Mesodermal cell (in vitro differentiated cells): ENCODE data around the gene RBM33.

Experiments used
- H3K27ac ChIP-seq: 2 replicates; pipeline ENCODE4 v1.7.0; 2013; ENCODE audit warnings: mild to moderate bottlenecking, low read depth, low read length, moderate library complexity; ENCODE audit not compliant: severe bottlenecking
- H3K36me3 ChIP-seq: 2 replicates; pipeline ENCODE4 v1.7.1; 2013; ENCODE audit warnings: mild to moderate bottlenecking, low read length, moderate library complexity; ENCODE audit not compliant: control insufficient read depth, insufficient read depth
- H3K4me1 ChIP-seq: one replicate; pipeline ENCODE4 v1.7.1; 2013; ENCODE audit warnings: mild to moderate bottlenecking, low read length; ENCODE audit not compliant: insufficient read depth, control insufficient read depth, poor library complexity, severe bottlenecking
- H3K4me3 ChIP-seq: 2 replicates; pipeline ENCODE4 v1.7.0; 2013; ENCODE audit warnings: low read length, control low read depth, mild to moderate bottlenecking; ENCODE audit not compliant: insufficient read depth, poor library complexity, severe bottlenecking; ENCODE audit errors: extremely low read depth
- H3K9me3 ChIP-seq: 2 replicates; pipeline ENCODE4 v1.7.1; 2013; ENCODE audit warnings: mild to moderate bottlenecking, low read length, moderate library complexity; ENCODE audit not compliant: control insufficient read depth
- WGBS, 2 experiments: methylation state at CpG; one replicate each; pipeline ENCODE4 v1.1.5; 2013; ENCODE audit warnings: missing lambda C conversion rate in 2 of 2; ENCODE audit not compliant: insufficient coverage in 2 of 2; 5-methylcytosine and 5-hydroxymethylcytosine counted together

RBM33 gene

GRCh38 chr7:155629171-155629570, 15.3 kb upstream of the RBM33 start:
- H3K4me1 ChIP-seq = no peaks in the 10 kb centered on the region
- H3K36me3 ChIP-seq = no peaks in the 10 kb centered on the region
- H3K4me3 ChIP-seq = no peak overlapping the region
- H3K9me3 ChIP-seq = peaks cover 8% of the 10 kb centered on the region
- H3K27ac ChIP-seq = no peak overlapping the region
- WGBS, 2 experiments = no CpG with 5 or more reads among the region's 1 CpG

GRCh38 chr7:155631155-155631554, 13.3 kb upstream of the RBM33 start:
- H3K4me1 ChIP-seq = no peaks in the 10 kb centered on the region
- H3K36me3 ChIP-seq = no peaks in the 10 kb centered on the region
- no peak overlapping the region for H3K4me3 ChIP-seq
- H3K9me3 ChIP-seq = peaks cover 14% of the 10 kb centered on the region
- no peak overlapping the region for H3K27ac ChIP-seq
- no CpG with 5 or more reads among the region's 3 CpGs for WGBS, 2 experiments

GRCh38 chr7:155635817-155636216, 8.6 kb upstream of the RBM33 start:
- Histone ChIP-seq H3K36me3 (peaks cover 5% of the 10 kb centered on the region), H3K27ac (no peak overlapping the region), H3K4me3 (no peak overlapping the region), H3K4me1 (no peaks in the 10 kb centered on the region), H3K9me3 (peaks cover 24% of the 10 kb centered on the region)
- WGBS, 2 experiments = 80 to 100% methylated on average over 2 to 3 of the region's 3 CpGs

GRCh38 chr7:155637155-155637554, 7.3 kb upstream of the RBM33 start:
- Histone ChIP-seq H3K27ac (no peak overlapping the region), H3K4me3 (no peak overlapping the region), H3K4me1 (no peaks in the 10 kb centered on the region), H3K36me3 (peaks cover 19% of the 10 kb centered on the region), H3K9me3 (peaks cover 35% of the 10 kb centered on the region)
- WGBS, 2 experiments = 73 to 75% methylated on average over 2 of the region's 4 CpGs

GRCh38 chr7:155638366-155638765, 6.1 kb upstream of the RBM33 start:
- 94% methylated on average over 2 of the region's 6 CpGs for WGBS, 2 experiments
- peaks cover 35% of the 10 kb centered on the region for H3K9me3 ChIP-seq
- H3K4me1 ChIP-seq = no peaks in the 10 kb centered on the region
- H3K27ac ChIP-seq = no peak overlapping the region
- peaks cover 28% of the 10 kb centered on the region for H3K36me3 ChIP-seq
- H3K4me3 ChIP-seq = no peak overlapping the region

GRCh38 chr7:155639958-155640520, 4.4 kb upstream of the RBM33 start:
- Histone ChIP-seq H3K4me3 (no peak overlapping the region), H3K36me3 (peaks cover 28% of the 10 kb centered on the region), H3K9me3 (peaks cover 35% of the 10 kb centered on the region), H3K4me1 (no peaks in the 10 kb centered on the region), H3K27ac (no peak overlapping the region)
- 100% methylated on average over 1 of the region's 1 CpG; no CpG with 5 or more reads in 1 of the 2 experiments for WGBS, 2 experiments

- 97 to 100% methylated on average over 3 to 4 of the region's 4 CpGs for WGBS, 2 experiments
These were observed 3.8 kb upstream of the RBM33 start for GRCh38 chr7:155640629-155641028.

GRCh38 chr7:155643804-155644177, 670 bp upstream of the RBM33 start:
- peak overlapping the region; percentile 98 for H3K4me3 ChIP-seq
- WGBS, 2 experiments = 0 to 5% methylated on average over 10 to 13 of the region's 32 CpGs
- peaks cover 22% of the 10 kb centered on the region for H3K9me3 ChIP-seq
- peak overlapping the region; percentile 95 for H3K27ac ChIP-seq
- H3K36me3 ChIP-seq = peaks cover 54% of the 10 kb centered on the region
- no peaks in the 10 kb centered on the region for H3K4me1 ChIP-seq

More at GRCh38 chr7:155640629-155641028, 3.8 kb upstream of the RBM33 start:
- Histone ChIP-seq H3K4me1 (no peaks in the 10 kb centered on the region), H3K4me3 (no peak overlapping the region), H3K9me3 (peaks cover 35% of the 10 kb centered on the region), H3K36me3 (peaks cover 28% of the 10 kb centered on the region), H3K27ac (no peak overlapping the region)

- Histone ChIP-seq H3K4me1 (no peaks in the 10 kb centered on the region), H3K9me3 (peaks cover 30% of the 10 kb centered on the region), H3K36me3 (peaks cover 66% of the 10 kb centered on the region)
These were observed 579 bp downstream of the RBM33 start for GRCh38 chr7:155644971-155645509.

GRCh38 chr7:155645662-155646061, 1.2 kb downstream of the RBM33 start:
- no peak overlapping the region for H3K27ac ChIP-seq
- peaks cover 30% of the 10 kb centered on the region for H3K9me3 ChIP-seq
- H3K36me3 ChIP-seq = peaks cover 63% of the 10 kb centered on the region
- 31 to 32% methylated on average over 5 of the region's 7 CpGs for WGBS, 2 experiments
- H3K4me3 ChIP-seq = peak overlapping the region; percentile 98
- no peaks in the 10 kb centered on the region for H3K4me1 ChIP-seq

More at GRCh38 chr7:155644971-155645509, 579 bp downstream of the RBM33 start:
- Histone ChIP-seq H3K4me3 (peak overlapping the region; percentile 98), H3K27ac (peak overlapping the region; percentile 95)
- 0% methylated on average over 12 to 16 of the region's 22 CpGs for WGBS, 2 experiments

GRCh38 chr7:155646669-155647068, 2.2 kb downstream of the RBM33 start:
- 92 to 97% methylated on average over 4 to 6 of the region's 7 CpGs for WGBS, 2 experiments
- Histone ChIP-seq H3K4me1 (no peaks in the 10 kb centered on the region), H3K9me3 (peaks cover 23% of the 10 kb centered on the region), H3K36me3 (peaks cover 53% of the 10 kb centered on the region), H3K4me3 (peak overlapping the region; percentile 98), H3K27ac (no peak overlapping the region)
